Activated CD4-positive, alpha-beta T cell treated with anti-CD3 and anti-CD28 coated beads for 1 hour (primary cell): ENCODE measurements around the gene NDC1.
"Not testable (repeated sequence)": the region's sequence is repeated elsewhere in the genome, so short reads cannot be mapped to it uniquely, and the experiment has no call there.

Source experiments
- DNase-seq: peaks from one replicate; pipeline ENCODE4 v3.0.0-alpha.2; 2020

Gene NDC1

GRCh38 chr1:53763911-53764310 is 74.2 kb downstream of the NDC1 start:
- no peak for DNase-seq

GRCh38 chr1:53763461-53763860 is 74.6 kb downstream of the NDC1 start:
- DNase-seq, result no peak

GRCh38 chr1:53760497-53760896 is 77.6 kb downstream of the NDC1 start:
- not testable (repeated sequence) for DNase-seq

DNA sequence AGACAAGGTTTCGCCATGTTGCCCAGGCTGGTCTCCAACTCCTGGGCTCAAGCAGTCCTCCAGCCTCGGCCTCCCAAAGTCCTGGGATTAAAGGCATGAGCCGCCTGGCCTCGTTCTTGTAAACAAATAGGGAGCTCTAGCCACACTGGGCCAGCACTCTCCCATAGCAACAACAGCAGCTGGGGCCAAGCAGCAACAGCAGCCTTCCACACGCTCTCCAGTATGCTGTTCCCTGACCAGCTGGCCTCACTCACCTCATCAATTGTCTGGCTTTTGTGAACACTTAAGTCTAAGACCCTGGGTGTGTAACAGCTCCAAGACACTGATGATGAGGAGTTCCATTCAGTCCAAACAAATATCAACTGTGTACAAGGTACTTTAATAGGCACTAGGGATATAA is 82.2 kb downstream of the NDC1 start:
- no peak for DNase-seq

GRCh38 chr1:53754484-53755312 is 83.4 kb downstream of the NDC1 start:
- DNase-seq, result no peak

DNA sequence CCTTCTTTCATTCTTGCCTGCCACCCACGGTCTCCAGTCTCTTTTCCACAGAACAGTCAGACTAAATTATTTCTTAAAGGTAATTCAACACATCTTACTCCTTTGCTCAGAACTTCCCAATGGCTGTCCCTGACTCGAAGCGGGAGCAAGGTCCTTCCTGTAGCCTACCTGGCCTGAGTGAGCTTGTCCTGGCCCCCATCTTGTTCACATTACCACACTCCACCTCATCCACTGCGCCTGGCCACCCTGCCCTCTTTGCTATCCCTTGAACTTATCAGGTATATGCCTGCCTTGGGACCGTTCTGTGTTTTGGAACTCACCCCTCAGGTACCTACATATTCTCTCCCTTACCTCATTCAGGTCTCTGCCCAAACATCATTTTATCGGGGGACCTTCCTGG is 85.8 kb downstream of the NDC1 start:
- DNase-seq, result no peak

- DNase-seq, result no peak
These were observed 90.3 kb downstream of the NDC1 start for GRCh38 chr1:53747841-53748240.

DNA sequence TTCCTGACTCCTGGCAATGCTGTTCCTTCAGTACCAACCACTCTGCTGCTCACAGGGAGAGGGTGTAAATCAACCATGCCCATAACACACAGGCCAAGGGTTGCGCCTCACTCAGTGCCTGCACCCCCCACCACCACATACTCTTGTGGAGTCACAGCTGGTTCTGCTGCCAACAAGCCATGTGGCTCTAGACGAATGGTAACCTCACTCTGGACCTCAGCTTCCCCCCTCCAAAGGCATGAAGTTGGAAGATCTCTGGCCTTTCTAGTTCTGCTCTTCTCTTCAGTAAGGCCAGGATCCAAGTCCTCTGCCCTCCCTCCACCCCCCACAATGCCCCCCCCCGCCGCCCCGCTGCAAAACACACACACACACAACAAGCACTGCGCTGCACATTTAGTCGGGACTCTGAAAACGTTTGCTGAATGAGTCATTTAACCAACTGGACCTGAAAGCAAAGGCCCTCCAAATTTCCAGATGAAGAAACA is 97.4 kb downstream of the NDC1 start:
- no peak for DNase-seq

DNA sequence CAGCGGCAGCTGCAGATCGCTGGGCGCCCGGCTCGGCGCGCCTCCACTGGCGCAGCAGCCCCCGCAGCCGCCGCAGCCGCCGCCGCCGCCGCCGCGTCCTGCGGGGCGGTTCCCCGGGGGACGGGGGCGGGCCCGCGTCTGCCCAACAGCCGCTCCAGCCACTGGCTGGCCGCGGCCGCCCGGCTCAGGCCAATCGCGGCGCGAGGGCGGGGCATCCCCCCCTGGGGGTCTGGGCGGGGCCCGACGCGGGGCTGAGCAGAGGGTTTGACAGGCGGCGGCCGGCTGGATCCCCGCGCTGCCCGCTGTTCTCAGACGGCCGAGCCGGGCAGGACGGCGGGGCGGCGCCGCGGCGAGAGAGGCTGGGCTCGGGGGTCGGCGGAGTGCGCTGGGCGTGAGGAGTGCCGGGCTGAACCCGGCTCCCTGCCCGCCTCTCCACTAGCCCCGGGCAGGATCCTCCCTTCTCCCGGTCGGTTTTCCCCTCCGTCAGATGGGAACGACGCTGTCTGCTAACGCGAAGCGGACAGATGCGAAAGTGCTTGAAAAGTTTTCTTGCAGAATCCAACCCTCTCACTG is 98.9 kb downstream of the NDC1 start, which contains the start of gene GLIS1:
Gene GLIS1, minus strand, starts transcription at position 56 of the 573 bp plus-strand sequence. CDS start 1,100 bp downstream, outside the sequence.
- no peak for DNase-seq

- DNase-seq, result no peak
These were observed 99.6 kb downstream of the NDC1 start for GRCh38 chr1:53738205-53739108.

- DNase-seq, result no peak
These were observed 100.4 kb downstream of the NDC1 start for GRCh38 chr1:53737648-53738204.

- DNase-seq, result no peak
These were observed 101.8 kb downstream of the NDC1 start for GRCh38 chr1:53736290-53736689.

DNA sequence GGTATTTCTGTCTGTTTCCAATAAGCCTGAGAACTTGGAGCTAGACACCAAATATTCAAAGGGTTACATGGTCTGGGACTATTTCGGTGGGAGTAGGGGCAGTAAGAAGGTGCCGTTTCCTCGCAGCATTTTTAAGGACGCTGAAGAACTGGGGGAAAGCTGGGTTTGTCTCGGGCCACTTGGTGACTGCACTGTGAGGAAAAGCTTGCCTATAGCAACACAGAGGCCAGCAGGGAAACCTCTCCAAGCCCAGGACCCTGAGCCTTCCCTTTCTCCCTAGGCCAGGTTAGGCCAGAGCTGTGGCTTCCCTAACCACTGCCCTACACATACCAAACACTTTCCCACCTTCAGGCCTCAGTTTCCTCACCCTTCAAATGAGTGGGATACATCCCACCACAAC is 102.4 kb downstream of the NDC1 start:
- no peak for DNase-seq

GRCh38 chr1:53735261-53735660 is 102.8 kb downstream of the NDC1 start:
- no peak for DNase-seq

DNA sequence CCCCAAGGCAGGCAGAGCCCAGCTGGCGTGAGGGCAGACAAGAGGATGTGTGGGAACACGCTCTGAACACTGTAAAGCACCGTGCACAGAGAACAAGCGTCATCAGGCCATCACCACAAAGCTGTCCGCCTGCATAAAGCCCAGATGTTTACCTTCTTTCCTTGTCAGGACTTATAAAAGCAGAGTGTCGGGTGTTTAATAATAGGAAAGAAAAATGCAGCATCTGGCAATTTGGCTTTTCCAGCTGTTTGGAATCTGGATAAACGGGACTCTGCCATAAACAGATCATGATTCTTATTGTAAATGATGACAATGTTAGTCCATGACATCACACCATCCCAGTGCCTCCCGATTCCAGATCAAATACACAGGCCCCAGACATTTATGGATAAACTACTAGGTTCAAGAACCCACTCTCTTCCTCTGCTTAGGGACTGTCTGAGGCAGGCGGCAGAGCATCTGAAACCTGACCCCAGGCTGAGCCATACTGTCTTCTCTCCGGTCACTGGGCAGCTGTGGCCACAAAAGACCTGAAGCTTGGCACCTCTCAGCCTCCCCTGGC is 103.4 kb downstream of the NDC1 start:
- no peak for DNase-seq

DNA sequence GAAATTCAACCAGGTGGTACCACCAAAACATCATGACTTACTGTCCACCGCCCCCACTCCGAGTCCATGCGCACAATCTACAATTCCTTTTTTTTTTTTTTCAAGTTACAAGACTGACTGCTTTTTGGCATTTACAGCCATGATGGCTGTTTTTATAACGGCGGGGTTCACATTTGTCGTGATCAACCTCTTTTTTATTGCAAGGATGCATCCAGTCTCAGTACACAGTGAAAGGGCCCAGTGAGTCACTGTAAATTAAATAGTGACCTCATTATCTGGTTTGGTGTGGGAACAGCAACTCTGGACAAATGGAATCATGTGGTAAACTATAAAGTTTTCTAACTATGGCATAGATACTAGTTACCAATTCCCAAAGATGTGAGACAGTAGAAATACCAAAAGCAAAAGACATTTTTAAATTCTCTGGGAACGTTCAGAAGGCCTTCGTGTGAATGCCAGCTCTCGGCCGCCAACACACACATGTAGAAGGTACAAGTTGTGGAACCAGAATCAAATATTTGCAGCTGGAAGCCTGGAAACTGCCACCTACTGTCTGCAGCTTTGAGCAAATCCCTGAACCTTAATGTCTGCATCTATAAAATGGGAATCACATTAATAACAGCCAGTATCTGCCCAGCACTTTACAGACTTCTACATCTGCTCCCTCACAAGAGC is 104.0 kb downstream of the NDC1 start:
- no peak for DNase-seq

DNA sequence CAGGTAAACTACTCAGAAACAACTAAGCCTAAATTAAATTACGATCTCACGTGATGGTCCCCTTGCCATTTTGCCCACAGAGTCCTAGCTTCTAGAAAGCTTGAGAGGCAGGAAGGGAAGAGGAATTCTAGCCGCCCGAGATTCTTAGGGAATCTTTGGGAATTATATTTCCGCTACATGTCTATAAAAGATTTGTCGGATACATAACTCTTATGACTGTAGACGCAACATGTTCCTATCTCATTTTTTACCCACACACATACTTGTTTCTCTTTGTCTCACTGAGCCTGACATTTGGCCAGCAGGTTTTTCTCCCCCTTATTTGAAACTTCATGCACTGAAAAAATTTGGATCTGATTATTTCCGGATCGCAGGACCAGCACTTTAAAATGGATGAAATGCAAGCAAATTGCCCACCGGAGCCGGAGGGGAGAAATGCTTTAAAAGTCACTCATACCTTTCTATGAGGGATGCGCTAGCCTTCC is 104.6 kb downstream of the NDC1 start:
- DNase-seq, result no peak

DNA sequence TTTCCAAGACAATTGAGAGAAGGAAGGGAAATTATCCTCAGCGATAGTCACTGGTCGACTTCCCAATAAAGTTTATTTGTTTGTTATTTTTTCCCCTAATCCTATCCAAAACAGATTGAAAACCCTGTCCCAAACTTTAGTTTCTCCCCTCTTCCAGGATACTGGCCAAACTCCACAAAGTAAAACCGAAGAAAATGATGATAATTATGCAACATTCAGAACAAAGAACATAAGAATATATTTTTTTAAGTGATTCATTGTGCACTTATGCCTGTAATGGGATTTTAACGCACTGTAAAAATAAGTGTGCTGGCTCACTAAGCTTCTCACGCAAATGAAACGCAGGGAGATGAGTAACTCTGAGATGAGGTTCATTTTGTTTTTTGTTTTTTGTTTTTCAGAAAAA is 105.2 kb downstream of the NDC1 start:
- DNase-seq, result no peak

GRCh38 chr1:53732409-53732808 is 105.7 kb downstream of the NDC1 start:
- DNase-seq, result no peak

DNA sequence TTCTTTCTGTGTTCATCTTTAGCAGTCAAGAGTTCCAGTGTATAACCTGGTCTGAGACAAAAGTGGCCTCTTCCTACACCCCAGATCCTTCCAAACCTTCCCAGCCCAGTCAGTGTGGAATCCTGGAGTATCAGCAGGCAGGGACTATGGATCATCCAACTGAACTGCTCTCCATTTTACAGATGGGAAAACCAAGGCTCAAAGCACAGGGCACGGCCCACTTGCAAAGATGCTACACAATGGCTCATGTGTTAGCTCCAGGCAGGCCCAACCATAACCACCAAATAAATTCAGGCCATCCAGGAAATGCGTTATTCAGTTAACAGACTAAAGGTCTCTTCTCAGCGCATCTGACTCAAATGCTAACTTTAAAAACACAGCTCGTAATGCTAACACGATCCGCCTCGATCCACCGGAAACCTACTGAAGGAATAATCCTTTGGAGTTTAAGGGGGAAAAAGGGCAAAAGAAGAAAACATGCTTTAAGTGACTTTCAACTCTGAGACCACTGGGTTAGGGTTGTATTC is 106.3 kb downstream of the NDC1 start:
- DNase-seq, result no peak

- no peak for DNase-seq
These were observed 107.0 kb downstream of the NDC1 start for GRCh38 chr1:53731043-53731600.
